Myocyte (in vitro differentiated cells): Measurements from ENCODE around the gene FARP2. TPM values are rescaled to one million over a fixed set of nuclear protein-coding genes. Genes with fewer than 3 reads are reported as not detected.
A peak's percentile ranks its signal among the peaks of the same experiment; 100 is the strongest.
"Not testable (repeated sequence)": the region's sequence is repeated elsewhere in the genome, so short reads cannot be mapped to it uniquely, and the experiment has no call there.

Experiments
- DNase-seq: peaks from one replicate; pipeline ENCODE4 v3.0.0-alpha.2; 2012; ENCODE audit warnings: low read depth
- total RNA-seq: library from RNA; depleted of rRNA; stranded (reverse); fragments of >200 nt; gene quantifications from 2 replicates; pipeline ENCODE4 v1.2.3, GENCODE V29; 2014

FARP2 gene
- total RNA-seq, 1 donor from 2014 or later, result 28.7 TPM

DNA sequence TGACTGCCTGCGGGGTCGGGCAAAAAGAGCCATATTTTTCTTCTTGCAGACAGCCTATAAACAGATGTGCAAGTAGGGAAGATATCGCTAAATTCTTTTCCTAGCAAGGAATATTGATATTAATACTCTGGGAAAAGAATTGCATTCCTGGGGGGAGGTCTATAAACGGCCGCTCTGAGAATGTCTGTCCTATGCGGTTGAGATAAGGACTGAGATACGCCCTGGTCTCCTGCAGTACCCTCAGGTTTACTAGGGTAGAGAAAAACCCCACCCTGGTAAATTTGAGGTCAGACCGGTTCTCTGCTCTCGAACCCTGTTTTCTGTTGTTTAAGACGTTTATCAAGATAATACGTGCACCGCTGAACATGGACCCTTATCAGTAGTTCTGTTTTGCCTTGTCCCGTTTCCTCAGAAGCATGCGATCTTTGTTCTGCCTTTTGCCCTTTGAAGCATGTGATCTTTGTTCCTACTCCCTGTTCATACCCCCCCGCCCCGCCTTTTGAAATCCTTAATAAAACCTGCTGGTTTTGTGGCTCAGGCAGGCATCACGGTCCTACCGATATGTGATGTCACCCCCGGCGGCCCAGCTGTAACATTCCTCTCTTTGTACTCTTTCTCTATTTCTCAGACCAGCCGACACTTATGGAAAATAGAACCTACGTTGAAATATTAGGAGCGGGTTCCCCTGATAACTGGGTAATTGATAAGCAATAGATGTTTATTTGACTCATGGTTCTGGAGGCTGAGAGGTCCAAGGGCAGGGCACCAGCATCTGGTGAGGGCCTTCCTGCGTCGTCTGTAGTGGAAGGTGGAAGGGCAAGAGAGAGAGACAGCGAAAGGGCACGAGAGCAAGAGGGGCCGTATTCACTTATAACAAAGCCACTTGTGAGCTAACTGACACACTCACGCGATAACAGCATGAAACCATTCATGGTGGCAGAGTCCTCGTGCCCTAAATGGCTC is 170.0 kb downstream of the FARP2 start:
- DNase-seq, result not testable (repeated sequence)

DNA sequence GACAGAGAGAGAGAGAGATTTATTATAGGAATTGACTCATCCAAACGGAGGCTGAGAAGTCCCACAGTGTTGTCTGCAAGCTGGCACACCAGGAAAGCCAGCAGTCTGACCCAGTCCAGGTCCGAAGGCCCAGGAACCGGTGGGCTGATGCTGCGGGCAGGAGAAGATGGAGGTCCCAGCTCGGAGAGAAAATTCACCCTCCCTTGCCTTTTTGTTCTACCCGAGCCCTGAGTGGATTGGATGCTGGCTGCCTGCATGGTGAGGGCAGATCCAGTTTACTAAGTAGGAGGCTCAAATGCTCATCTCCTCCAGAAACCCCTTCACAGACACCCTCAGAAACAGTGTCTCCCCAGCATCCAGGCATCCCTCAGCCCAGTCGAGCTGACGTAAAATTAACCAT is 174.5 kb downstream of the FARP2 start:
- no peak for DNase-seq

DNA sequence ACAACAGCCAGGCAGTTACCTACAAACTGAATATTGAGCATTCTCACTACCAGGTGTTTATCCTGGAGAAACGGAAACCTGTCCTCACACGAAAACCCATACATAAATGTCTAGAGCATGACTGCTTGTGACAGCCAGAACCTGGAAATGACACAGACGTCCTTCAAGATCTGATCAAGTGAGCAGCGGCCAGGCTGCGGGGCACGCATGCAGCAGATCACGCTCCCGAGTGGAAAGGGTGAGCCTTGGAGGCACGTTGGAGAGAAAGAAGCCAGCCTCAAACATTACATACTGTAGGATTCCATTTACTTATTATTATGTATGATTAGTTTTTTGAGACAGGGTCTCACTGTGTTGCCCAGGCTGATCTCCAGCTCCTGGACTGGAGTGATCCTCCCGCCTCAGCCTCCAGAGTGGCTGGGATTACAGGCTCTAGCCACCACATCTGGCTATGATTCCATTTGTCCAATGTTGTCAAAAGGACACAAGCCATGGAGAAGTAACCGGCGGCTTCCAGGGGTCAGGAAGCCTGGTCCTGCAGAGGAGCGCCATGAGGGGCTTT is 175.2 kb downstream of the FARP2 start:
- DNase-seq, result no peak

DNA sequence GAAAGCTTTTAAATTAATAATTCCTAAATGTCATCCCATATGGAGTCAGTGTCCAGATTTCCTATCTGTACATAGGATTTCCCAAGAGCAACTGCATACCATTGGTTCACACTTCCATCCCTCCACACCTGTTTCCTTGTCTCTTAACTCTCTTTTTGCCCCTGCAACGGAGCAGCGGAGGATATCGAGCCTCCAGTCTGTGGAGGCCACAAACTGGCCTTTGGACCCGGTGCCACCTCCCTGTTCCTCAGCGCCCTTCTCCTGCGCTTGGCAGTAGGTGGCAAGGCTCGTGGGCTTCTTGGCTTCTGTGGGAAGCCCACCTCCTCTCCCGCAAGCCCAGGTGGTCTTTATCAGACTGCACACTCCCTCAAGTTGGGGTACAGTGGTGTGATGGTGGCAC is 176.1 kb downstream of the FARP2 start:
- DNase-seq, result no peak

DNA sequence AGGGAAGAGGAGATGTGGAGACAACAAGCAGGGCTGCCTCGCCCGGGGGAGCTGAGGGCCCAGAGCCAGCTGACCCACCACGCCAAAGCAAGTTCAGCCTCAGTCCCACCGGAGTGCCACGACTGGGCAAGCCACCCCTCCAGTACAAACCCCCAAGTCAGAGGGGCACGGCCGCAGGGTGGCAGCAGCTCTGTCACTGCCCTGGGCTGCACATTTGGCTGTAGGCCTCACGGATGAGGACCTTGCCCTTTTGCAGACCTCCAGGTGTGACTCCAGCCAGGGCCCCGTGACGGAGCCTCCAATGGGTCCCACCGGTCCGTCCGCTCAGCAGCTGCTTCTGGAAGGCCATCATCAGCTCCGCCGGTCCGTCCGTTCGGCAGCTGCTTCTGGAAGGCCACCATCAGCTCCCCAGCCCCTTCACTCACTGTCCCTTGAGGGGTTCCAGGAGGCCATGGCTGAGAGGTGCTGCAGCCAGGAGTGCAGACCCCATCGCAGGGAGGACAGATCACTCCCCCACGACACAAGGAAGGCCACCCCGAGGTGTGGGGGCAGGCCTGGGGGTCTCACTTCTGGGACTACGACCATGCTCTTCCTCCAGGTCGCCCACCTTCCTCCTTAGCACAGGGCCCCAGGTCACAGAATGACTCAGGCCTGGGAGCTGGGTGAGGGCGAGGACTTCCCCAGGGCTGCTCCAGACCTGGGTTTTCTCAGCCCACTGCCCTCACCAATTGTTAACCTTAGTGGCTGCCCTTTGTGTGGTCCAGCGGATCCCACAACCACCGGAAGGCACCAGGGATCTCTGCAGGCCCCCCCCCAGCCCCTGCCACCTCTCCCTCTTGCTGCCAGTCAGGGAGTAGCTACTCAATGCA is 176.9 kb downstream of the FARP2 start:
- DNase-seq, result no peak

DNA sequence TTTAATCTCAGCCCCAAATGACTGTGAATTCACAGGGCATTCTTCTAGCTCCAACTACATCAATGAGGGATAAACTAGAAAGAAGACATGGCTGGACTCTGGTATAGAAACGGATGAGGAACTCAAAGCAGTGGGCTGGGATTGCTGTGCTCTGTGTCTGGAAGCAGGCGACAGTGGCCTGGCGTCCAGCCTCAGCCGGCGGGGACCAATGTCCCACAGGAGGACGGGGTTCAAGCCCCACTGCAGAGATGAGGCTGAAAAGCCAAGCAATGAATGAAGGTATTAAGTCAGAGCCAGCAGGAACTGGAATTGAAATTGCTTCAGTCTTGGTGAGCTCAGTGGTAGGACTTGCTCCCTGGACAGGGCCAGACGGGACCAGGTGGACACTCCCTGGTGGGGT is 178.2 kb downstream of the FARP2 start:
- DNase-seq, result no peak

DNA sequence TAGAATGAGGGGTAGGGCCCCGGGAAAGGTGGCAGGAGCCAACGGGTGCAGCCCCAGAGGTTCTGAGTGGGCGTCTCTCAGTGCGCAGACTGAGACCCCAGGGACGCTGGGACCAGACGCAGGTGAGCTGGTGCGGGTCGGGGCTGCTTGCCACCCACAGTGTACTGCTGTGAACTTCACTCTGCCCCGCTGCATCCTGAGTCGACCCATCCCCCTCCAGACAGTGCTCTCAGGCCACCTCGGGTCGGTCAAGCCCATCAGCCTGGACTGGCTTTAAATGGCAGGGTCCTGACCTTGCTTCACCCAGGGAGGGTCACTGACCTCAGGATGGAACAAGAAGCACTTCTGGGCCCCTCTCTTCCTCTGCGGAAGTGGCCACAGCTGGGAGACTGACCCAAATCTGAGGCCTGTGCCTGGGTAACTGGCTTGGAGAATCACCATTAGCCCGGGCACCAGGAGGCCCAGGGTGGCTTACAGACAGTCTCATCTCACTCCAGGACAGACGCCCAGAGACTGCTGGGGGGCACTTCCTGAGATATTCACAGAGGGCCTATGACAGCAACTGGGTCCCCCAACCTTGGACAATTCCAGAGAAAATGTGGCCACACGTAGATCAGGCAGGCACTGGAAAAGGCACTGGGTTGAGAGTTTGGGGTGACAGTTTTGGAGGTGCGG is 178.8 kb downstream of the FARP2 start:
- DNase-seq, result no peak

DNA sequence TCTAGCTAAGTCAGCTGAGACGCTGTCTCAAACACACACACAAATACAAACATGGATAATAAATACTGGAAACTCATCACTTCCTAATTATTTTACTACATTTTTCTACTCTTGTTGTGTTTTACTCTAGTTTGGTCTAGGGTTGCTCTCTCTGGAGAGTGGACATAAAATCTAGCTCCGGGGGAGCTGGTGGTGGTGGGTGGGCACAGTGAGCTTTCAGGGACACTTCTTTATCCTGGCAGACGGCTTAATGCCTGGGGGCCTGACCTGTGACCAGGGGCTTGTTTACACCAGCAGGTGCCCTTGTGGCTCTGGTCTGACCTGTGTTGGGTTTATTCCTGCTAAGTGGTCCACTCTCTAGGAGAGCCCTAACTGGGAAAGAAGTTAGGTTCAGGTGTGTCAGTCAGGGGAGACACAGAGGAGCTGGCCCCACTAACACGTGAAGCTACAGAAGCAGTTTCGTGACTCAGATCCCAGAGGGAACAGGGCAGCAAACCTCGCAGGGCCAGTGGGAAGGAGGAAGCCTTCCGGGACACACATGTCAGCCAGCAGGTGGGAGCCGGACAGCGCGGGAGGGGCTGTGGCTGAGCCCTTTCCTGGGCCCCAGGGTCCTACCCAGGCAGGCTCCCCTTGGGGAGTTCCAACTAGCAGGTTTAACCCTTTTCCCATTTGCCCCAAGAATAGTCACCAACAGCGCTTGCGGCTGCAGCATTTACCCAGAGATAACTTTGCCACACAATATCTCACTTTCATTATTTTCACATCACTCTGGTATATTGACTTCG is 180.0 kb downstream of the FARP2 start:
- DNase-seq, result no peak

DNA sequence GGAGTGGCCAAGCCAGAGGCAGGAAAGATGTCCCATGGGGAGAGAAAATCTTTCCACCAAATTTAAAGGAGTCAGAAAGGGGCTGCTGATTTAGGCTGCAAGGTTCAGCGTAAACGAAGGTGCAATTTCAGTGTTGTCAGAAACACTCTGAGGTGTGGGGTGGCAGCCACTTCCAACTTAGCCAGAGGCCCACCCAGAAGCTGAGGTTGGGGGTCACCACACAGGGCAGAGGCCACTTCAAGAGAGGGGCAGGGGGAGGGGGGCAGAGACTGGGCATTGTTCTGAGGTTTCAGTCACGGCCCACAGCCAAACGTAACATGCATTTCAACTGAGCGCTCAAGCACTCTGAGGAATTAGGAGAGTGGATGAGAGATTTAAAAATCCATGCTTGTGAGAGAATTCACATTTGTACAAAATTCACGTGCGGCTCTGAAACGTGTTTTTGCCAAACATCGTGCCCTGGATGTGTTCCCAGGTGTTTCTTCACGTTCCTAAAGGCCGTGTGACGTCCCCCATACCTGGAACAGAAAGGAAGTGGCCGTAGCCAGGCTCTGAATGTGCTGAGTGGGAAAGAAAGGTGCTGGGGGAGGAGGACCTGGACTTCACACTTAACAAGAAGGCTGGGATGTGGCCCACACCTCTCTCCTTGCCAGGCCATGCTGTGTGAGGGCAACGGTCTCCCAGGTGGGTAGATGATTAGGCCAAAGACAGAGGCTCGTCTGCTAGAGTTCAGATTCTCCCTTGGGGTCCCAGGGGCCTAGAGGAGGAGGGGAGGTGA is 182.9 kb downstream of the FARP2 start:
- DNase-seq, result no peak

DNA sequence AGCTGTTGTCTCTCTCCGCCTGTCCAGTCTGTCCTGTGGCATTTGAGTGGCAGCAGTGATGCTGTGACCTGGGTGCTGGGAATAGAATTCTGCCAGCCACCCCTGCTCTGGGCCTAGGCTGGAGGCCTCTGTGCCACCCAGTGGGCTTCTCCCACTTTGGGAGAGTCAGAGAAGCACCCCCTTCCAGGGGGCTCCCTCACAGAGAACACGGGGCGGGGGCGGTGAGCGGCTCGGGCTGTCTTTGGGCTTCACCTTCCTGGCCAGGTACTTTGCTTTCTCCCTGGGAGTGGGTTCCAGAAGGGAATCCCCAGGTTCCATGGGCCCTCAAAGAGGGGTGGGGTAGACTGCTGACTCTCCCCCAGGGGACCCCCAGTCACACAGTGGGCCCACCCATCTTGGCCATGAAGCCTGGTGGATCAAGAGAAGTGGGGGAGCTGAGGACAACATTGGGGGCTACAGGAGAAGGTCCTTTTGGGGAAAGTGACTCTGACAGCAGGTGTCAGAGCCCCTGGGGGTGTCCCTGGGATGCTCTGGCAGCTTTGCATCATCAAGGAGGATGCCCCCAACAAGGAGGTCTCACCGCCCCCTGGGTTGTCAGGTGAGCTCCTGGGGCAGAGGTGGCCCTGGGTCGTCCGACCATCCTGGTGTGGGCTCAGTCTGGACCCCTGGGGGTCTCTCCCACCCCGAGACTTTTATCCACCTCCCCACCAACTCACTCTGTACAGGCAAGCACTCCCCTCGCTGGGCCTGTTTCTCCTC is 183.7 kb downstream of the FARP2 start:
- no peak for DNase-seq

DNA sequence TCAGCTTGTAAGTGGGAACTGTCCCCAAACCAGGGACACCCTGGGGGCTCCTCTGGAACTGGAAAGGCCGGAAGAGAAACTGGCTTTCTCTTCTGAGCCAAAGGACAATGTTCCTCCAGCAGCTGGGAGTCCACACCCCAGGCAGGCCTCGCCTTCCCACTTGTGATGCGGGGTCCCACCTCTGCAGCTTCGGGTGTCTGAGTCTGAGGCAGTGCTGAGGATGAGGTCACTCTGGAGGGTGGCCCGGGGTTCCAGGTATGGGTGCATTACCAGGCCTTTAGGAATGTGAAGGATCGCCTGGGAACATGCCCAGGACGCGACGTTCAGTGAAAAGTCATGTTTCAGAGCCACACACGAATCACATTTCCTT is 184.3 kb downstream of the FARP2 start:
- peak; percentile 67 for DNase-seq

DNA sequence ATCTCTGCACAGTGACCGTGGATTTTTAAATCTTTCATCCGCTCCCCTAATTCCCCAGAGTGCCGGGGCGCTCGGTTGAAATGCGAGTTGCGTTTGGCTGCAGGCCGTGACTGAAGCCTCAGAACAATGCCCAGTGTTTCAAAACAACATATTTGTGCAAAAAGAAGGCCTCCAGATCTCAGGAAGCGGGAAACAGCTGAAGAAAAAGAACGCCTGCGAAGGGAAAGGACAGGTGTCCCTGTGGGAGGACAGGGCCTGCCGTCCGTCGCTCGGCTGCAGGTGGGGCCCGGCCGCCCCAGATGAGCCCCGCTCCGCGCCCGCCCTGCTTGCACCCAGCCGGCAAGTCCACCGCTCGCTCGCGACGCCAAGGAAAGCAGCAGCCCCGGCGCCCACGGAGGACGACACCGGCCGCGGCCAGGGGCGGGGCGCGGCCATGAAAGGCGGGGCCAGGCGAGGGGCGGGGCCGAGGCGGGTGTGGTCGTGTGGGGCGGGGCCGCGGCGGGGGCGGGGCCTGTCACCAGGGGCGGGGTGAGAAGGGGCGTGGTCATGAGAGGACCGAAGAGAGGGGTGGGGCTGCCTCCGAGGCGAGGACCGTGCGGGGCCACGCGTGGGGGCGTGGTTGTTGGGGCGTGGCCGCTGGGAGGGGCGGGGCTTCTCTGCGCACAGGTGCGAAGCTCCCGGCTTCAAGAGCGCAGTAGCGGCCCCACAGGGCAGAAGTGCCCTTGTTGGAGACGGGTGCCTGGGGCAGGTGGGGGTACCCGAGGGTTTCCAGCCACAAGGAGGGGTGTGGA is 184.9 kb downstream of the FARP2 start:
- DNase-seq, result peak; percentile 57

DNA sequence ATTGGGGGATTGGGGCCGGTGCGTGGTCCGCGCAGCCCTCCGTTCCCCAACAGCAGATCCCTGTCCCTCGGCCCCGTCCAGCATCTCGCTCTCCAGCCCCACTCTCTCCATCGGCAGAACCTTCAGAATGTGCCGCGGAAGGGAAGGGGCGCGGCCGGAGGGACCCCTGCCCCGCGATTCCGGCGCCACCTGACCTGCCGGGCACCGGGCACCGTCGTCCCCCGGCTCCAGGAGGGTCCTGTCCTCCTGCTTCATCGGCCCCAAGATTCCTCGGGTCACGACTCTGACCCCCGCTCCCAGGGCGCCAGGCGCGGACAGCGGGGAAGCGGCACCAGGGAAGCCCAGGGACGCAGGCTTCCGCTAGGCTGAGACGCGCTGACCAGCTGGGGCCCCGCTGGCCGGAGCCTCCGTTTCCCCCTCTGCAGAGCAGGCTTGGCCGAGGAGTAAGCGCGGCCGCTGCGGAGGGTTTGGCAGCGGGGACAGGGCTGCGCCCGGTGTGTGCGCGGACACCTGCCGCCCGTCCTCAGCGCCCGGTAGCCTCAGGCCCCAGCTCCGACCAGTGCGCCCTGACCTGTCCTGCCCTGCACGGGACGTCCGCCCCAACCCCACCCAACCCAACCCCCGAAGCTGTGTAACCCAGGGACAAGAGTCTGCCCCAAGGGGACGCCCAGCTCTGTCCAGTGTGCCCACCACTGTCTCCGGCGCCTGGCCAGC is 185.6 kb downstream of the FARP2 start:
- no peak for DNase-seq

DNA sequence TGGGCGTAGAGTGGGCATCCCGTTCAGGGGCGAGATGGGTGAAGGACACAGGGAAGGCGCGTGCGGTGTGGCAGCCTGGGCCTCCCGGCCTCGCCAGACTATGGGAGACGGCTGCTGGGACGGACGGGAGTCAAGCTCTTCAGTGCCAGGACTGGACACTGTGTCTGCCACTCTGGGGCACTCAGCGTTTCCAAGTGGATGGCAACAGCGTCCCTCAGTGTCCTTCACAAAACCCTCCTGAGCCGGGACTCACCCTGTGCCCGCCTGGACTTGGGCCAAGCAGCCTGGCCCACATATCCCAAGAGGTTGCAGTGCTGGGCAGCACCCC is 186.2 kb downstream of the FARP2 start:
- no peak for DNase-seq
